ENCODE measurements around the gene ADCY9.

ADCY9 gene

GRCh38 chr16:4003576-4003975 lies 112.7 kb downstream of the ADCY9 start:
- DNase-seq (ENCODE audit: low read depth) = no peak

DNA sequence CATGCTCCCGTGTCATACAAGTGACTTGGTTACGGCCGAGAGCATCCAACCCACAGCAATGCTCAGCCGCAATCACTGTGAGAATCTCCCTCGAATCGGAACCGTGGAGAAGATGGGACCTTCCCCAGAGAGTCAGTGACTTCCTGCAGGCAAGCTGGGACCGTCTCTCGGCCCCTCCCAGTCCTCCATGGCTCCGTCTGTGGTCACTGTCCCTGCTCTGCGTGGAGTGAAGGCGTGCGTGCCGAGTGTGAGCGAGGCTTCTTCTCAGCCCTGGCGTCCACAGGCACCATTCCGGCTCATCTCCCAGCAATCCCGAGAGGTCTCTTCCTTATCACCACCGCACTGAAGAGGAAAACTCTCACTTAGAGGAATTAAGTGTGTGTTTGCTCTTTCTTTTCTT lies 113.1 kb downstream of the ADCY9 start:
- no peak for DNase-seq (ENCODE audit: low read depth)

- DNase-seq (ENCODE audit: low read depth) = no peak
Measured at GRCh38 chr16:4002121-4002520, 114.1 kb downstream of the ADCY9 start.

DNA sequence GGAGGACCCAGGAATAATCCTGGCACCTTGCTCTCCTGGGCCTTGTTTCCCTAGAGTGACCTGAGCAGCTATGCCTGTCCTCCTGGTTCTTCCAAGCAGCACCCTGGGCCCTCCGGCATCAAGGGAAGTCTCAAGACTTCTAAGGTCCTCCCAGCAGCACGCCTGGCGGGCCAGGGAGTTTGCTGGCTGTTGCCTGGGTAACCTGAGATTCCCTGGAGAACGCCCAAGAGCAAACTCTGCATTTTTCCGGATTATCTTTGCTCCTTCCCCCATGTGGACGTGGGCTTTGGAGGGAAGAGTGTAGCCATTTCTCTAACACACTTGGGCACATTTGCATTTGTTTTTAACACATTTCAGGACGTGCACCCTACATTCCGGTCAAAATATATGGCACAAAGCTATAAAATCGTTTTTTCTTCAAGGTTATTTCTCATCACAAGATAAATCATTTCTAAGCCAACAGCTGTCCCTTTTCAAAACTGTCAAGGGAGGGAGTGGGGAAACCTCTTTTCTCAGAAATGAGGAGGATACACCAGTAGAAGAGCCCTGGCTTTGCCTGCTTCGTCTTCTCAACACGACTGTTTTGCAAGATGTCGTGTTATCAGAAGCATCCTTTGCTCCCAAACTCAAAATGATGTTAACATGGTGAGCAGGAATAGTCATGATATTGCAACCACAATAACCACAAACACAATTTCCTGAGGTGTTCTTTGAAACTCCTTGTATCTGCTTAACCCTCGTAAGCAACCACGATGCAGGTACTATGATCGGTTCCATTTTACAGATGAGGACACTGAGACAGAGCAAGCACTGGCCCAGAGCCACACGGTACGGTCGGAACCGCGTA lies 116.5 kb downstream of the ADCY9 start:
- no peak for DNase-seq (ENCODE audit: low read depth)

GRCh38 chr16:3998793-3999478 lies 117.3 kb downstream of the ADCY9 start:
- no peak for DNase-seq (ENCODE audit: low read depth)

- DNase-seq (ENCODE audit: low read depth) = no peak
Measured at GRCh38 chr16:3997231-3997841, 118.9 kb downstream of the ADCY9 start.

GRCh38 chr16:3995001-3995400 lies 121.2 kb downstream of the ADCY9 start:
- no peak for DNase-seq (ENCODE audit: low read depth)

DNA sequence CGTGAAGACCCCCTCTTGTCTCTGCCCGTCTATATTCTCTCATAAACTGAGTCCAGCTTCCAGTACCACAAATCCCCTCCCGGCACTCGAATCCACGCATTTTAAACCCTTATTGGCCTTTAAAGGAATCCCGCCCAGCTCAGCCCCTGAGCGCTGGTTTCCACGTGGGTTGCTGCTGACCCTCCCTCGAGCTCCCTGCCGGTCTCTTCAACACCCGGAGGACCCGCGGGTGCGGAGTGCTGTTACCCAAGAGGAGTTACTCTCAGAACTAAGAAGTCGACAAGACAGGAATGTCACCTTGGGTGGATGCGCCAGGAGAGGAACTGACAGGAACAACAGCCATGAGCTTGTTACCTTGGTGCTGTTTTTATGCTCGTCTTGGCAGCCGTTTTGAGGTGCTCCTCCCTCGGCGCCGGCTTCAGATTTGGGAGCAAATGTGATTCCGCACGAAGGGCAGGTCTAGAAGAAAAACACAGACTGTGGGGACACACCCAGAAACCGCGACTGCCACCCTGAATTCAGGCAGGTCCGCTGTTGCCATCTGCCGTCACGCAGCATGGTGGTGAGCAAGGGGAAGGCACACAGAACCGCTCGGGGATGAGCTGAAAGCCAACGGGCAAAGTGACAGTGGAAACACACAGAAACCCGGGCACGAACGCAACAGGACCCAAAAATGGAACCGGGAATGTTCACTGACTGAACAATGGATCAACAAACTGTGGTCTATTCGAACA lies 123.0 kb downstream of the ADCY9 start:
- DNase-seq (ENCODE audit: low read depth) = no peak

DNA sequence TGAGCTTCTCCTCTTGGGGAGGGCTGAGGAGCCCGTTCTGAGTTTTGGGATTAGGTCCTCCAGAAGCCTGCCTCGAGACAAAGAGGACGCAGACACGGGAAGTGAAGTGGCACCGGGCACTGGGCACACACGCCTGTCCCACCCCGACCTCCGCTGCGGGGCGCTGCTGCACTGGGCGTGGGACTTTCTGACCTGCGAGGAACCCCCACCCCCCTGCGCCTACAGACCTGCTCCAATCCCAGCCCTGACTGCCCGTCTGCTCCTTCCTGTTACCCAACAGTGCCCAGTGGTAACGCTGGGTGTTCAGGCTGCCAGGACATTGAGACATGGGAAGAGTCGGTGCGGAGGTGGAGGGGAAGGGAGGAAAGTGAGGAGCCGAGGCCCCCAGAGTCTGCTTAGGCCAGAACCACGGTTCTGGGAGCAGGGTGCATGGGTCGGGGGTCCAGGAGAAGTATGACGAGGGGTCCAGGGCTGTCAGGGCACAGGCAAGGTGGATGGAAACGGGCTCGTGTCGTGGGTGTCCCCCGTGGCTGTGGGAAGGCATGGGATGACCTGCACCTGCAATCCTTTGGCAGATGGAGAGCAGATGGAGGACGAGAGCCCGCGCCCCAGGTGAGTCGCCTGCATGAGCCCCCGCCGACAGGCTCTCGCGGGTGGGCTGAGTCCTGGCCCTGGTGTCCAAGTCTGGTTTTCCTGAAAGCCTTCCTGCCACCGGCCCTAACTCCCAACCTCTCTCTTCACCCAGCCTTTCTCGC lies 123.8 kb downstream of the ADCY9 start:
- DNase-seq (ENCODE audit: low read depth) = no peak

DNA sequence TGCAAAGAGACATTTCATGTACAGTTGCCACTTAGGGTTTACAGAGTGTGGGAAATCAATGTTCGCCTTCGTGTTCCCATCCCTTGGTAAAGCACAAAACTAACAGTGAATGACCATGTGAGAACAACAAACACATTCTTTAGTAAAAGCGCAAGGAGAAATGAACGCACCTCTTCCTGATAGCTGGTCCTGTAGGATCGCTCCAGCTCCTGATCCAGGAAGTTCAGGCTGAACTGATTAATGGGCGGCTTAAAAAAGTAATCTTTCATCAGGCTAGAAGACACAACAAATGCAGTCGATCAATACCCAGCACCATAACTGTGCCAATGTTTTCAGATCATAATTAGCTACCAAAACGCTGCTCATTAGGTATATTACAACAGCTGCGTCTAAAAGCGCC lies 127.4 kb downstream of the ADCY9 start:
- DNase-seq (ENCODE audit: low read depth) = no peak

- no peak for DNase-seq (ENCODE audit: low read depth)
Measured at GRCh38 chr16:3988011-3988410, 128.2 kb downstream of the ADCY9 start.

DNA sequence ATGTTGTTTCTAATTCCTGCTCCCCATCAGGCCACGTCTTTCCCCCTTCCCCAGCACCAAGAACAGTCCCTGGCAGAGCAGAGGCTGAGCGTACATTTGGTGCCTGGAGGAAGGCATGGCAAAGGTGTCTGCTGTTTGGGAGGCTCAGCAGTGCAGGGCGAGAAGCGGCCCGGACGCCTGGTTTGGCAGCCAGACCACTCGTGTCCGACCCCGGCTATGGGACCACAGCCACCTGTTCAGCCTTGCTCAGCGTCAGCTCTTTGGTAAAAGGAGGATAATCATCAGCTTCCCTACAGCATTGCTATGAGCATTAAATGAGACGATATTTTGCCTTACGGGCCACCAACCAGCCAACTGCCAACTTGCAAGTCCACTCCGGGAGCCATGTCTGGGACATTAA lies 129.0 kb downstream of the ADCY9 start:
- DNase-seq (ENCODE audit: low read depth) = no peak

- DNase-seq (ENCODE audit: low read depth) = no peak
Measured at GRCh38 chr16:3986235-3986544, 130.1 kb downstream of the ADCY9 start.

GRCh38 chr16:3984111-3985060 lies 131.9 kb downstream of the ADCY9 start:
- no peak for DNase-seq (ENCODE audit: low read depth)

- no peak for DNase-seq (ENCODE audit: low read depth)
Measured at GRCh38 chr16:3983081-3983520, 133.1 kb downstream of the ADCY9 start.

GRCh38 chr16:3982216-3982615 lies 134.0 kb downstream of the ADCY9 start:
- DNase-seq (ENCODE audit: low read depth) = no peak

GRCh38 chr16:3980253-3981111 lies 135.8 kb downstream of the ADCY9 start:
- DNase-seq (ENCODE audit: low read depth) = no peak

DNA sequence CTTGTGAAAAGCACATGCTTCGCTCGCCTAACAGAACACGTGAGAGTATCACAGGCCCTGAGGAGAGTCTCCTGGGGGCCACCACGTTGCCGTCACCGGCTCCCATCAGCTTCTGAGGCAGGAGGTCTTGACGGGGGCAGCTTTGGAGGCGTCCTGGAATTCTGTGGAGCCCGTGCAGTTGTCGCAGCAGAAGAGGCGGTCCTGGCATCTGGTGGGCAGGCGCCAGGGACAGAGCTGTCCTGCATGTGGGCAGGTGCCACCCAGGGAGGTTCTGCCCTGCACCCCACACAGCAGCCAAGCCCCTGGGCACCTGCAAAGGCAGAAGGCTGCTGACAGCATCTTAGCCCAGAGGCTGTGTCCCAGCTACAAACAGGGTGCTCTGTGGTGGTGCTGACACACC lies 136.7 kb downstream of the ADCY9 start:
- no peak for DNase-seq (ENCODE audit: low read depth)

DNA sequence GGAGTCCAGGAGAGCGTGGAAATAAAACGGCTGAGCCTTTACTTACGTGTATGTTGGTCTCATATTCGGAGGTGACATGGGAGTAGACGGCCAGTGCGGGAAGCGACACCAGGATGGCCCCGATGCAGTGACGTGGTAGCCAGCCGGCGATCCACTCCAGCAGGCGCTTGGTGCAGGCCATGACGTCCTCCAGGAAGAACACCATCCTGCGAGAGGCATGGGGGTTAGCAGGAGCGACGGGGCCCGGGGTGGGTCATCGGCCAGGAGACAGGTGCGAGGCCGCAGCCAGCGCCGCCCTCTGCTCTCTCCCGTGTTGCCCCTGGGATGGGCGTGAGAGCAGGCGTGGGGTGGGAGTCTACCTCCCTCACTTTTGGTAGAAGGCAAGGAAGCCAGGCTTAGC lies 137.2 kb downstream of the ADCY9 start:
- DNase-seq (ENCODE audit: low read depth) = no peak

DNA sequence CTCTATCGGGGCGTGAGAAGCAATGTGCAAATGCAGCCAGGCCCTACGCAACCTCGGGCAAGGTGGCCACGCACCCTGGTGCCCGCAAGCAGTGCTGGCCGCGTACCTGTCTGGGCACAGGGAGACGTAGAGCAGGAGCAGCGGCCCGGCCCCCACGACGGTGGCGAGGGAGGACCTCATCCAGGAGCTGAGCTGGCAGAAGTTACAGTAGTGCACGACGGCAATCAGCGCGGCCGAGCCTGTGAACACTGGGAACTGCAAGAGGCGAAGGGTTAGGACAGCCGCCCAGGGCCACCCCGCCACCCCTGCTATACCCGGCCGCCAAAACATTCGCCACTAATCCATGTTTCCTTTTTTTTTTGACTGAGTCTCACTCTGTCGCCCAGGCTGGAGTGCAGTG lies 138.9 kb downstream of the ADCY9 start:
- no peak for DNase-seq (ENCODE audit: low read depth)

Data from activated T-cell treated with anti-CD3 and anti-CD28 coated beads for 1 hour (primary cell).